Transverse colon (tissue), 4 donors: Measurements from ENCODE around the gene MS4A6E. TPM values are rescaled to one million over a fixed set of nuclear protein-coding genes. Genes with fewer than 3 reads are reported as not detected.

ENCODE experiments used
- DNase-seq: peaks from one replicate; pipeline ENCODE4 v3.0.0-alpha.2; 2019
- H3K27ac ChIP-seq, 4 donors: fragments of 200-600 bp; sonication (generic); 2 replicates each; pipeline ENCODE4 v1.5.1; 2016 to 2018; ENCODE audit warnings: inconsistent platforms in 4 of 4
- H3K27me3 ChIP-seq: fragments of 200-600 bp; sonication (generic); 2 replicates; pipeline ENCODE4 v1.5.1; 2017; ENCODE audit warnings: inconsistent platforms
- H3K36me3 ChIP-seq, 4 donors: fragments of 200-600 bp; sonication (generic); 2 replicates each; pipeline ENCODE4 v1.5.1; 2017 to 2019; ENCODE audit warnings: inconsistent platforms in 4 of 4
- H3K4me1 ChIP-seq, 4 donors: fragments of 200-600 bp; sonication (generic); 2 replicates each; pipeline ENCODE4 v1.5.1; 2017 to 2020; ENCODE audit warnings: inconsistent platforms in 4 of 4
- H3K4me3 ChIP-seq, 4 donors: fragments of 200-600 bp; sonication (generic); 1 replicate in 1 of 4; 2 replicates in 3 of 4; pipeline versions ENCODE4 v1.5.1 to v1.6.1; 2017 to 2019; ENCODE audit warnings: inconsistent platforms in 4 of 4
- H3K9me3 ChIP-seq, 2 donors: fragments of 200-600 bp; sonication (generic); 2 replicates each; pipeline ENCODE4 v1.5.1; 2017 to 2019; ENCODE audit warnings: inconsistent platforms in 2 of 2
- CTCF ChIP-seq, 5 experiments: fragments of 200-600 bp in 3 of 5; fragments of 450-650 bp in 2 of 5; sonication (generic) in 3 of 5; IDR thresholded peaks; 1 replicate in 2 of 5; 2 replicates in 3 of 5; pipeline ENCODE4 v1.5.1; 2016 to 2017; ENCODE audit warnings: antibody characterized with exemption in 5 of 5, inconsistent platforms in 3 of 5, mild to moderate bottlenecking in 2 of 5, moderate library complexity in 1 of 5
- EP300 ChIP-seq: sonication (generic); formaldehyde crosslinking; IDR thresholded peaks from one replicate; pipeline ENCODE4 v1.6.1; 2017; ENCODE audit warnings: antibody characterized with exemption, low read depth
- POLR2A ChIP-seq: fragments of 450-650 bp; IDR thresholded peaks from one replicate; pipeline ENCODE4 v1.6.1; 2016; ENCODE audit warnings: antibody characterized with exemption, mild to moderate bottlenecking, moderate library complexity
- POLR2AphosphoS5 ChIP-seq, 3 donors: sonication (generic); formaldehyde crosslinking; IDR thresholded peaks; one replicate each; pipeline ENCODE4 v1.6.1; 2016; ENCODE audit warnings: antibody characterized with exemption in 3 of 3
- WGBS, 2 donors: methylation state at CpG; one replicate each; pipeline ENCODE4 v1.1.5; 2018; ENCODE audit warnings: low coverage in 1 of 2; 5-methylcytosine and 5-hydroxymethylcytosine counted together
- in situ Hi-C, 4 donors: fragments of 200-750 bp; cut with MboI; loops; one replicate each; pipeline versions ENCODE4 v1.15.0 to v1.15.1; 2017; ENCODE audit warnings: low sequenced_read_pairs in 3 of 4, low pct_ligation_motif_present in 1 of 4, low pct_unique_long_range_greater_than_20kb in 1 of 4
- intact Hi-C: fragments of 100-400 bp; cut with DNase I; formaldehyde crosslinking; loops from one replicate; pipeline ENCODE4 v1.15.1; 2023; ENCODE audit warnings: low total_unique reads
- total RNA-seq, 4 donors: library from RNA; depleted of rRNA; stranded (reverse); fragments of >200 nt; gene quantifications; one replicate each; pipeline ENCODE4 v1.1.0, GENCODE V29; 2016

Gene MS4A6E
- total RNA-seq, 4 donors from 2014 or later, result not detected

DNA sequence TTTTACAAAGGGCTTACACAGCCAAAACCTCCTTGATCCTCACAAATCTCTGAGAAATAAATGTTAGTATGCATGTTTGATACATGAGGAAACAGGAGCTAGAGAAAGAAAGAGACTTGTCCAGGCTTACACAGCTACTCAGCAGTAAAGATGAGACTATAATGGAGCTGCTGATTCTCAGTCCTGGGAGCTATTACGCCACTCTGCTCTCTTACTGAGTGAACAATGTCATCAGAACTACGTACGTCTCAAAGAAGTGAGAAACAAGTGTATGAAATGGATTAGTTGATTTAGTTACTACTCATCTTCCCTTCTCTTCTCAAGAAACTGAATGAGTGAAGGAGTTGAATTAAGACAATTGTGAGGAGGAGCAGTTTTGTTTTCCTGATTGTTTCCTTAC, 12.3 kb downstream of the MS4A6E start:
- DNase-seq, result no peak
- no peaks in the 10 kb centered on the region for H3K4me1 ChIP-seq
- no peak overlapping the region for H3K4me3 ChIP-seq
- WGBS, 2 donors, result 62 to 68% methylated on average over 2 to 3 of the region's 3 CpGs
- intact Hi-C loops (no loop called here), in situ Hi-C loops (no loop called here)
- no peak overlapping the region for H3K27ac ChIP-seq
- no peak for TF ChIP-seq POLR2AphosphoS5 (IDR thresholded peaks at IDR 0.05)
- no peak for TF ChIP-seq CTCF (IDR thresholded peaks at IDR 0.05)
- no peak for TF ChIP-seq EP300
- no peak for TF ChIP-seq POLR2A
- no peaks in the 10 kb centered on the region for H3K9me3 ChIP-seq
- no peaks in the 10 kb centered on the region for H3K27me3 ChIP-seq
- H3K36me3 ChIP-seq, result no peaks in the 10 kb centered on the region

DNA sequence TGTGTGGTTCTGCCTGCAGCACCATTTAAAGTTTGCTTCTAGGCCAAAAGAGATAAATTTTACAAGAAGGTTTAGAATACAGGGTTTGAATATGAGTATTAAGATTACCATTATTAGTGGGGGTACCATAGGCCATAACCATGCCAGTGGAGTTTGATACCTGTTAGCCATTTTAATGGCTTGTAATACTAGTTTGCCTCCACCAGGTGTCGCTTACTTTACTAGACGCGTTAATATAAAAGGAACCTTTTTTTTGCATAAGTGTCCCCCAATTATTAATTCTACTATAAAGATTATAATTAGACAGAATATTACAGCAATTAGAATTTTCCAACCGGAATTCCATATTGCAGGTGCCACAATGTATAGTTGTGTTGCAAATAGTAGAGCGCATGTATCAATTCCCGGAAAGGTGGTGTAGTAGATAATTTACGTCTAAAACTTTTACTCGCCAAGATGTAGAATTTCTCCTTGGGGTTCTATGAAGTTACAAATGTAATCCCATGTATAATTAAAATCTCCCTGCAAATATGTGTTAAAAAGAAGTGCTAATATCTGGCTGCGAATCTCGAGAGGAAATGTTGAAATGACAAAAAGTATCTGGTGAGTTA, 16.1 kb downstream of the MS4A6E start:
- WGBS, 2 donors, result 67 to 69% methylated on average over 10 of the region's 10 CpGs
- Histone ChIP-seq H3K9me3 (no peaks in the 10 kb centered on the region), H3K27me3 (no peaks in the 10 kb centered on the region), H3K27ac (no peak overlapping the region), H3K36me3 (no peaks in the 10 kb centered on the region), H3K4me1 (no peaks in the 10 kb centered on the region), H3K4me3 (no peak overlapping the region)
- no peak for DNase-seq
- intact Hi-C loops (no loop called here), in situ Hi-C loops (no loop called here)
- TF ChIP-seq POLR2A (no peak), CTCF (IDR thresholded peaks at IDR 0.05) (peak; percentile 43 to 57 (median 55))

GRCh38 chr11:60344146-60344545, 17.1 kb downstream of the MS4A6E start:
- no peaks in the 10 kb centered on the region for H3K27me3 ChIP-seq
- H3K27ac ChIP-seq, result no peak overlapping the region
- no peak for DNase-seq
- no peak for TF ChIP-seq CTCF (IDR thresholded peaks at IDR 0.05)
- no peaks in the 10 kb centered on the region for H3K4me1 ChIP-seq
- 94 to 100% methylated on average over 2 of the region's 2 CpGs for WGBS, 2 donors
- no peaks in the 10 kb centered on the region for H3K36me3 ChIP-seq
- no peaks in the 10 kb centered on the region for H3K9me3 ChIP-seq
- in situ Hi-C loops, result no loop called here
- intact Hi-C loops, result no loop called here
- no peak overlapping the region for H3K4me3 ChIP-seq

- H3K36me3 ChIP-seq, result no peaks in the 10 kb centered on the region
- no peaks in the 10 kb centered on the region for H3K9me3 ChIP-seq
- intact Hi-C loops, result no loop called here
- H3K27me3 ChIP-seq, result no peaks in the 10 kb centered on the region
- in situ Hi-C loops, result no loop called here
- no peak overlapping the region for H3K27ac ChIP-seq
- no peaks in the 10 kb centered on the region for H3K4me1 ChIP-seq
- peak; percentile 37 for DNase-seq
- TF ChIP-seq CTCF (IDR thresholded peaks at IDR 0.05) (peak in 1 of 5 experiments; percentile 31), EP300 (no peak), POLR2A (no peak)
- H3K4me3 ChIP-seq, result no peak overlapping the region
These were observed 18.4 kb downstream of the MS4A6E start for GRCh38 chr11:60345489-60345888.
